MM.1S (cell line): Measurements from ENCODE around the gene ATG5.

ENCODE experiments used
- DNase-seq: peaks from one replicate; pipeline ENCODE4 v3.0.0-alpha.2; 2015
- H2AFZ ChIP-seq: fragments of 300-600 bp; sonication (generic); 2 replicates; pipeline ENCODE4 v1.6.0; 2016; ENCODE audit warnings: antibody characterized with exemption, low read length
- H3F3A ChIP-seq: fragments of 300-600 bp; sonication (generic); 2 replicates; pipeline ENCODE4 v1.6.1; 2016; ENCODE audit warnings: mild to moderate bottlenecking, antibody characterized with exemption, low read length, moderate library complexity, mixed read lengths; ENCODE audit not compliant: insufficient read depth
- H3K27ac ChIP-seq: fragments of 300-600 bp; sonication (generic); 2 replicates; pipeline ENCODE4 v1.5.1; 2016; ENCODE audit warnings: mild to moderate bottlenecking, low read length
- H3K27me3 ChIP-seq: fragments of 300-600 bp; sonication (generic); replicated peaks from 2 replicates; pipeline ENCODE4 v1.6.0; 2016; ENCODE audit warnings: low read length; ENCODE audit not compliant: insufficient read depth
- H3K36me3 ChIP-seq: fragments of 300-600 bp; sonication (generic); replicated peaks from 2 replicates; pipeline ENCODE4 v1.6.1; 2016; ENCODE audit warnings: mild to moderate bottlenecking, low read length, mixed read lengths; ENCODE audit not compliant: insufficient read depth
- H3K4me1 ChIP-seq: fragments of 300-600 bp; sonication (generic); 2 replicates; pipeline ENCODE4 v1.6.1; 2016; ENCODE audit warnings: low read length, mixed read lengths
- H3K4me2 ChIP-seq: fragments of 300-600 bp; sonication (generic); 2 replicates; pipeline ENCODE4 v1.6.0; 2016; ENCODE audit warnings: low read depth, low read length
- H3K4me3 ChIP-seq: fragments of 300-600 bp; sonication (generic); 2 replicates; pipeline ENCODE4 v1.5.1; 2016; ENCODE audit warnings: low read length, mixed read lengths
- H3K79me2 ChIP-seq: fragments of 300-600 bp; sonication (generic); 2 replicates; pipeline ENCODE4 v1.6.1; 2016; ENCODE audit warnings: mixed run types, low read length, mixed read lengths
- H3K9ac ChIP-seq: fragments of 300-600 bp; sonication (generic); 2 replicates; pipeline ENCODE4 v1.6.1; 2016; ENCODE audit warnings: low read length, mixed read lengths
- H3K9me2 ChIP-seq: fragments of 300-600 bp; sonication (generic); replicated peaks from 2 replicates; pipeline ENCODE4 v1.6.1; 2016; ENCODE audit warnings: mild to moderate bottlenecking, low read length, mixed read lengths; ENCODE audit not compliant: insufficient read depth
- H3K9me3 ChIP-seq: fragments of 300-600 bp; sonication (generic); replicated peaks from 2 replicates; pipeline ENCODE4 v1.6.1; 2016; ENCODE audit warnings: mild to moderate bottlenecking, low read length, mixed read lengths; ENCODE audit not compliant: insufficient read depth
- H4K20me1 ChIP-seq: fragments of 300-600 bp; sonication (generic); 2 replicates; pipeline ENCODE4 v1.6.1; 2016; ENCODE audit warnings: mild to moderate bottlenecking, low read length, moderate library complexity, mixed read lengths; ENCODE audit not compliant: insufficient read depth
- EZH2 ChIP-seq: fragments of 300-600 bp; sonication (generic); optimal IDR thresholded peaks from 2 replicates; pipeline ENCODE3; 2017; ENCODE audit warnings: low read depth, mild to moderate bottlenecking, antibody characterized with exemption, low read length, mixed read lengths
- EZH2phosphoT487 ChIP-seq: fragments of 300-600 bp; sonication (generic); IDR thresholded peaks from 2 replicates; pipeline ENCODE4 v1.6.1; 2018; ENCODE audit warnings: antibody characterized with exemption, low read length
- TF ChIP-seq, protein P1 (sequence below): fragments of 300-600 bp; sonication (generic); IDR thresholded peaks from 2 replicates; pipeline ENCODE4 v1.5.1; 2016; ENCODE audit warnings: antibody characterized with exemption, low read length, mixed read lengths

Gene ATG5

DNA sequence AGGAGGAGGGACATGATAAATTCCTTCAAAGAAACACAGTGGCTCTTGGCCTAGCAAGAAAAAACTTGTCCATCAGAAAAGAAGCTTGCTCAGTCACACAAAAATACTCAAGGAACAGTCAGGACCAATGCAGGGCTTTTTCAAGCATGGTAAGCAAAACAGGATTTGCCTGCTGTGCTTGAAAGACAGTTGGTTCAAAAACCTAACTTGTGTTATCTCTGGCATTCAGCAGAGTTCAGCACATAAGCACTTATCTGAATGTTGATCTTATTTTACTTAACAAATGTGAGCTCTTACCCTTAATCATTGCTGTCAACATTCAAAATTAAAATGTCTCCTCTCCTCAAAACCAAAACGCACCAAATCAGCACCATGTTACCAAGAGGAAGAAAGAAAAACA lies 38.3 kb downstream of the ATG5 start:
- Histone ChIP-seq H4K20me1 (no peaks in the 10 kb centered on the region; the same call in 1 of the 2 replicates), H3K79me2 (peaks cover 89% of the 10 kb centered on the region), H3K4me1 (no peaks in the 10 kb centered on the region), H3K9ac (no peak overlapping the region), H2AFZ (no peak overlapping the region), H3K4me2 (no peak overlapping the region), H3K4me3 (no peak overlapping the region), H3K27ac (no peak overlapping the region), H3K36me3 (0 out of 2 replicates have a peak, but pooled peaks cover 8% of the 10 kb centered on the region), H3K27me3 (no peaks in the 10 kb centered on the region), H3F3A (no peaks in the 10 kb centered on the region), H3K9me3 (no peaks in the 10 kb centered on the region), H3K9me2 (no peaks in the 10 kb centered on the region)
- TF ChIP-seq EZH2phosphoT487, result no peak
- no peak for DNase-seq

DNA sequence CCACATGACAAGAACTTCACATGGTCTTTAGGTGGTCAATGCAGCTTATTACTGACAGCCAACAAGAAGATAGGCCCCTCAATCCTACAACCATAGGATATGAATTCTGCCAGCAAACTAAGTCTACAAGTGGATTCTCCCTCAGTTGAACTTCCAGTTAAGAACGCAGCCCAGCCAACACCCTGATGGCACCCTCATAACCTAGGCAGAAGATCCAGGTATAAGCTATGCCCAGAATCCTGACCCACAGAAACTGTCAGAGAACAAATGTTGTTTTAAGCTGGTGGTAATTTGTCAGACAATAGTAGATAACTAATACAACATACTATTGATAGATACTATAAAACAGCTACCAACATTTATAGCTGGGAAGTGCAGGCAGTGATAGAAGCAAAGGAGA lies 38.8 kb downstream of the ATG5 start:
- Histone ChIP-seq H3K79me2 (peaks cover 87% of the 10 kb centered on the region), H3K9ac (no peak overlapping the region), H3K9me3 (no peaks in the 10 kb centered on the region), H3K4me3 (no peak overlapping the region), H3K4me1 (no peaks in the 10 kb centered on the region), H3F3A (no peaks in the 10 kb centered on the region), H3K36me3 (0 out of 2 replicates have a peak, but pooled peaks cover 3% of the 10 kb centered on the region), H3K4me2 (no peak overlapping the region), H2AFZ (no peak overlapping the region), H3K27me3 (no peaks in the 10 kb centered on the region), H3K9me2 (no peaks in the 10 kb centered on the region), H4K20me1 (no peaks in the 10 kb centered on the region), H3K27ac (no peak overlapping the region)
- TF ChIP-seq EZH2, result no peak
- TF ChIP-seq, protein P1, sequence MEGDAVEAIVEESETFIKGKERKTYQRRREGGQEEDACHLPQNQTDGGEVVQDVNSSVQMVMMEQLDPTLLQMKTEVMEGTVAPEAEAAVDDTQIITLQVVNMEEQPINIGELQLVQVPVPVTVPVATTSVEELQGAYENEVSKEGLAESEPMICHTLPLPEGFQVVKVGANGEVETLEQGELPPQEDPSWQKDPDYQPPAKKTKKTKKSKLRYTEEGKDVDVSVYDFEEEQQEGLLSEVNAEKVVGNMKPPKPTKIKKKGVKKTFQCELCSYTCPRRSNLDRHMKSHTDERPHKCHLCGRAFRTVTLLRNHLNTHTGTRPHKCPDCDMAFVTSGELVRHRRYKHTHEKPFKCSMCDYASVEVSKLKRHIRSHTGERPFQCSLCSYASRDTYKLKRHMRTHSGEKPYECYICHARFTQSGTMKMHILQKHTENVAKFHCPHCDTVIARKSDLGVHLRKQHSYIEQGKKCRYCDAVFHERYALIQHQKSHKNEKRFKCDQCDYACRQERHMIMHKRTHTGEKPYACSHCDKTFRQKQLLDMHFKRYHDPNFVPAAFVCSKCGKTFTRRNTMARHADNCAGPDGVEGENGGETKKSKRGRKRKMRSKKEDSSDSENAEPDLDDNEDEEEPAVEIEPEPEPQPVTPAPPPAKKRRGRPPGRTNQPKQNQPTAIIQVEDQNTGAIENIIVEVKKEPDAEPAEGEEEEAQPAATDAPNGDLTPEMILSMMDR, result no peak
- TF ChIP-seq EZH2phosphoT487, result no peak
- DNase-seq, result no peak

DNA sequence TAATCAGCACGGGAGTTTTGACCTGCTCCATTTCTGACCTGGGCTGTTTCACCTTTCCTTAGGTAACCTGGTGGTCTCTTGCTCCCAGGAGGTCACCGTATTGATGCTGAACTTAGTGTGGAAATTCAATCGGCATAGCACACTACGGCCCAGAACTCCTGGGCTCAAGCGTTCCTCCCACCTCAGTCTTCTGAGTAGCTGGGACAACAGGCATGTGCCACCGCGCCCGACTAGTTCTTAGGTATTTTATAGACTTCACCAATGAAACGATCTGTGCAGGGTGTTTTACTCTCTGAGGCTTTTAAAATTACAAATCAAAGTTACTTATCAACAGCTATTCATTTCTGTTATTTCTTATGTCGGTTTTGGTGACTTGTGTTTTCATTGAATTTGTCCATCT lies 42.1 kb downstream of the ATG5 start:
- H3K4me2 ChIP-seq, result no peak overlapping the region
- no peak for DNase-seq
- H3K79me2 ChIP-seq, result peaks cover 89% of the 10 kb centered on the region
- no peaks in the 10 kb centered on the region for H3F3A ChIP-seq
- H3K9me2 ChIP-seq, result no peaks in the 10 kb centered on the region
- TF ChIP-seq, protein P1, result no peak
- TF ChIP-seq EZH2, result no peak
- 0 out of 2 replicates have a peak, but pooled peaks cover 4% of the 10 kb centered on the region for H3K4me1 ChIP-seq
- H3K9me3 ChIP-seq, result no peaks in the 10 kb centered on the region
- H3K27me3 ChIP-seq, result no peaks in the 10 kb centered on the region
- H3K27ac ChIP-seq, result no peak overlapping the region
- no peaks in the 10 kb centered on the region for H3K36me3 ChIP-seq
- no peaks in the 10 kb centered on the region for H4K20me1 ChIP-seq
- no peak overlapping the region for H3K9ac ChIP-seq
- no peak overlapping the region for H2AFZ ChIP-seq
- no peak overlapping the region for H3K4me3 ChIP-seq

DNA sequence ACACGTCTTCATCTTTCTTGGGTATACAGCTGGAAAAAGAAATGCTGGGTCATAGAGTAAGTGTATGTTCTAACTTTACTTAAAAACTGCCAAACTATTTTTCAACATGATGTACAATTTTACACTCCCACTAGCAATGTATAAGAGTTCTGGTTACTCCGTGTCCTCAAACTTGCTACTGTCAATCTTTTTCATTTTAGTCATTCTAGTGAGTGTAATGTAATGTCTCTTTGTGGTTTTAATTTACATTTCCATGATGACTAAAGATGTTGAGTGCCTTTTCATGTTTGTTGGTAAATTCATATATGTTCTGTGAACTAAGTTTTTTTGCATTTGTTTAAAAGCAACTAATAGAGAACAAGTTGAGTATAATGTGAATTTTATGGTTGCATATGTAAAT lies 43.9 kb downstream of the ATG5 start:
- no peak overlapping the region for H3K4me2 ChIP-seq
- H3K9me3 ChIP-seq, result no peaks in the 10 kb centered on the region
- H3F3A ChIP-seq, result no peaks in the 10 kb centered on the region
- 0 out of 2 replicates have a peak, but pooled peaks cover 4% of the 10 kb centered on the region for H3K4me1 ChIP-seq
- no peaks in the 10 kb centered on the region for H3K9me2 ChIP-seq
- H3K9ac ChIP-seq, result no peak overlapping the region
- H4K20me1 ChIP-seq, result no peaks in the 10 kb centered on the region
- TF ChIP-seq, protein P1, result no peak
- no peak for TF ChIP-seq EZH2phosphoT487
- TF ChIP-seq EZH2, result no peak
- H2AFZ ChIP-seq, result no peak overlapping the region
- no peaks in the 10 kb centered on the region for H3K27me3 ChIP-seq
- peaks cover 84% of the 10 kb centered on the region for H3K79me2 ChIP-seq
- no peak overlapping the region for H3K4me3 ChIP-seq
- no peak for DNase-seq
- no peak overlapping the region for H3K27ac ChIP-seq
- no peaks in the 10 kb centered on the region for H3K36me3 ChIP-seq
